RWPE2 (cell line): Measurements from ENCODE around the gene PSMD3.
"Not testable (repeated sequence)": the region's sequence is repeated elsewhere in the genome, so short reads cannot be mapped to it uniquely, and the experiment has no call there.

Experiments
- ATAC-seq: fragments of 200-7000 bp; cut with Tn5 transposase; 3 replicates; pipeline ENCODE4 v1.9.1; 2021; ENCODE audit warnings: low read depth
- DNase-seq: peaks from one replicate; pipeline ENCODE4 v3.0.0-alpha.2; 2020; ENCODE audit warnings: low spot score
- H3K27ac ChIP-seq: fragments of 450-650 bp; 2 replicates; pipeline ENCODE4 v1.5.1; 2017; ENCODE audit warnings: mild to moderate bottlenecking; ENCODE audit not compliant: poor library complexity, severe bottlenecking
- H3K27me3 ChIP-seq: fragments of 250-450 bp; sonication (Bioruptor Pico); 2 replicates; pipeline ENCODE4 v1.5.1; 2021; ENCODE audit warnings: mild to moderate bottlenecking, moderate library complexity; ENCODE audit not compliant: insufficient read depth, poor library complexity, severe bottlenecking
- H3K36me3 ChIP-seq: fragments of 250-450 bp; sonication (Bioruptor Pico); 2 replicates; pipeline ENCODE4 v1.5.1; 2020; ENCODE audit warnings: low read depth, mild to moderate bottlenecking, moderate library complexity
- H3K4me1 ChIP-seq: fragments of 250-450 bp; sonication (Bioruptor Pico); 2 replicates; pipeline ENCODE4 v1.5.1; 2021; ENCODE audit warnings: mild to moderate bottlenecking, moderate library complexity; ENCODE audit not compliant: insufficient read depth, poor library complexity, severe bottlenecking
- H3K4me3 ChIP-seq: fragments of 250-450 bp; sonication (Bioruptor Pico); 2 replicates; pipeline ENCODE4 v1.5.1; 2021; ENCODE audit warnings: mild to moderate bottlenecking, moderate library complexity; ENCODE audit not compliant: severe bottlenecking
- H3K9me3 ChIP-seq: fragments of 250-450 bp; sonication (Bioruptor Pico); 2 replicates; pipeline ENCODE4 v1.5.1; 2021; ENCODE audit warnings: mild to moderate bottlenecking, moderate library complexity; ENCODE audit not compliant: severe bottlenecking
- TF ChIP-seq, protein P1 (sequence below): fragments of 450-650 bp; IDR thresholded peaks from one replicate; pipeline ENCODE4 v1.5.1; 2017; ENCODE audit warnings: mild to moderate bottlenecking, moderate library complexity; ENCODE audit not compliant: poor library complexity, severe bottlenecking

PSMD3 gene

DNA sequence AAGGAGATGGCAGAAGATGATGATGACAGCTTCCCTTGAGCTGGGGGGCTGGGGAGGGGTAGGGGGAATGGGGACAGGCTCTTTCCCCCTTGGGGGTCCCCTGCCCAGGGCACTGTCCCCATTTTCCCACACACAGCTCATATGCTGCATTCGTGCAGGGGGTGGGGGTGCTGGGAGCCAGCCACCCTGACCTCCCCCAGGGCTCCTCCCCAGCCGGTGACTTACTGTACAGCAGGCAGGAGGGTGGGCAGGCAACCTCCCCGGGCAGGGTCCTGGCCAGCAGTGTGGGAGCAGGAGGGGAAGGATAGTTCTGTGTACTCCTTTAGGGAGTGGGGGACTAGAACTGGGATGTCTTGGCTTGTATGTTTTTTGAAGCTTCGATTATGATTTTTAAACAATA lies 16.9 kb downstream of the PSMD3 start:
- Histone ChIP-seq H3K36me3 (peaks cover 52% of the 10 kb centered on the region), H3K9me3 (no peaks in the 10 kb centered on the region), H3K27ac (no peak overlapping the region), H3K27me3 (no peaks in the 10 kb centered on the region), H3K4me1 (no peaks in the 10 kb centered on the region), H3K4me3 (no peak overlapping the region)
- no peak for ATAC-seq
- TF ChIP-seq, protein P1, sequence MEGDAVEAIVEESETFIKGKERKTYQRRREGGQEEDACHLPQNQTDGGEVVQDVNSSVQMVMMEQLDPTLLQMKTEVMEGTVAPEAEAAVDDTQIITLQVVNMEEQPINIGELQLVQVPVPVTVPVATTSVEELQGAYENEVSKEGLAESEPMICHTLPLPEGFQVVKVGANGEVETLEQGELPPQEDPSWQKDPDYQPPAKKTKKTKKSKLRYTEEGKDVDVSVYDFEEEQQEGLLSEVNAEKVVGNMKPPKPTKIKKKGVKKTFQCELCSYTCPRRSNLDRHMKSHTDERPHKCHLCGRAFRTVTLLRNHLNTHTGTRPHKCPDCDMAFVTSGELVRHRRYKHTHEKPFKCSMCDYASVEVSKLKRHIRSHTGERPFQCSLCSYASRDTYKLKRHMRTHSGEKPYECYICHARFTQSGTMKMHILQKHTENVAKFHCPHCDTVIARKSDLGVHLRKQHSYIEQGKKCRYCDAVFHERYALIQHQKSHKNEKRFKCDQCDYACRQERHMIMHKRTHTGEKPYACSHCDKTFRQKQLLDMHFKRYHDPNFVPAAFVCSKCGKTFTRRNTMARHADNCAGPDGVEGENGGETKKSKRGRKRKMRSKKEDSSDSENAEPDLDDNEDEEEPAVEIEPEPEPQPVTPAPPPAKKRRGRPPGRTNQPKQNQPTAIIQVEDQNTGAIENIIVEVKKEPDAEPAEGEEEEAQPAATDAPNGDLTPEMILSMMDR = no peak
- DNase-seq = no peak

- Histone ChIP-seq H3K4me3 (no peak overlapping the region), H3K4me1 (no peaks in the 10 kb centered on the region), H3K27ac (no peak overlapping the region), H3K9me3 (no peaks in the 10 kb centered on the region), H3K36me3 (peaks cover 37% of the 10 kb centered on the region), H3K27me3 (no peaks in the 10 kb centered on the region)
- TF ChIP-seq, protein P1 = no peak
- DNase-seq (no peak), ATAC-seq (peak; percentile 27; the same call in 1 of the 3 replicates)
Observed at GRCh38 chr17:39999067-39999466, 18.5 kb downstream of the PSMD3 start.

DNA sequence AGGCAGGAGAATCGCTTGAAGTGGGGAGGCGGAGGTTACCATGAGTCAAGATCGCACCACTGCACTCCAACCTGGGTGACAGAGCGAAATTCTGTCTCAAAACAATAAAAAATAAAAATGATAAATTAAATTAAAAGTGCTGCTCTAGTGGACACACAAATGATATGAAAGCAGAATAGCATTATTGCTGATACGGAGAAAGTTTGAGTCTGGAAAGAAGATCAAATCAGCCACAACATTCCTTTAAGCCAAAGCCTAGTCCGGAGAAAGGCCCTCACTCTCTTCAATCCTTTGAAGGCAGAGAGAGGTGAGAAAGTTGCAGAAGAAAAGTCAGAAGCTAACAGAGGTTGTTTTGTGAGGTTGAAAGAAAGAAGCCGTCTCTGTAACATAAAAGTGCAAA lies 19.6 kb downstream of the PSMD3 start:
- Histone ChIP-seq H3K9me3 (no peaks in the 10 kb centered on the region), H3K36me3 (peaks cover 26% of the 10 kb centered on the region), H3K27me3 (no peaks in the 10 kb centered on the region), H3K4me1 (no peaks in the 10 kb centered on the region), H3K27ac (no peak overlapping the region), H3K4me3 (no peak overlapping the region)
- TF ChIP-seq, protein P1 = no peak
- DNase-seq = no peak
- no peak for ATAC-seq

DNA sequence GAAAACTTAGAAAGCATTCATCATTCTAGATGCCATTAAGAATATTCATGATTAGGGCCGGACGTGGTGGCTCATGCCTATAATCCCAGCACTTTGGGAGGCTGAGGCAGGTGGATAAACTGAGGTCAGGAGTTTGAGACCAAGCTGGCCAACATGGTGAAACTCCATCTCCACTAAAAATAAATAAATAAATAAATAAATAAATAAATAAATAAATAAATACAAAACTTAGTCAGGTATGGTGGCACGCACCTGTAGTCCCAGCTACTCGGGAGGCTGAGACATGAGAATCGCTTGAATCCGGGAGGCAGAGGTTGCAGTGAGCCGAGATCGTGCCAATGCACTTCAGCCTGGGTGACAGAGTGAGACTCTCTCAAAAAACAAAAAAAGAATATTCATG lies 20.7 kb downstream of the PSMD3 start:
- not testable (repeated sequence) for H3K27ac ChIP-seq, H3K27me3 ChIP-seq, H3K9me3 ChIP-seq, ATAC-seq, DNase-seq, H3K4me3 ChIP-seq, H3K4me1 ChIP-seq
- H3K36me3 ChIP-seq = peaks cover 16% of the 10 kb centered on the region

DNA sequence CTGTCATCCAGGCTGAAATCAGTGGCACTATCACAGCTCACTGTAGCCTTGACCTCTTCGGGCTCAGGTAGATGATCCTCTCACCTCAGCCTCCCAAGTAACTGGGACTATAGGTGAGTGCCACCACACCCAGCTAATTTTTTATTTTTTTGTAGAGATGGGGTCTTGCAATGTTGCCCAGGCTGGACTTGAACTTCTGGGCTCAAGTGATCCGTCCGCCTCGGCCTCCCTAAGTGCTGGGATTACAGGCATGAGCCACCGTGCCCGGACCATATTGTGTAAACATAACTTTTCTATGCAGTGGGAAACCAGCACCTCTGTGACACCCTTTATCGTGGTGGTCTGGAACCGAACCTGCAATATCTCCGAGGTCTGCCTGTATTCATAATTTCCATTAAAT lies 23.5 kb downstream of the PSMD3 start:
- TF ChIP-seq, protein P1 = no peak
- Histone ChIP-seq H3K27ac (no peak overlapping the region), H3K4me1 (no peaks in the 10 kb centered on the region), H3K9me3 (no peaks in the 10 kb centered on the region), H3K4me3 (no peak overlapping the region), H3K27me3 (no peaks in the 10 kb centered on the region), H3K36me3 (no peaks in the 10 kb centered on the region)
- DNase-seq = no peak
- ATAC-seq = no peak

GRCh38 chr17:40004712-40005111 lies 24.1 kb downstream of the PSMD3 start:
- no peak for DNase-seq
- Histone ChIP-seq H3K27me3 (no peaks in the 10 kb centered on the region), H3K4me3 (no peak overlapping the region), H3K27ac (no peak overlapping the region), H3K9me3 (no peaks in the 10 kb centered on the region), H3K36me3 (no peaks in the 10 kb centered on the region), H3K4me1 (no peaks in the 10 kb centered on the region)
- TF ChIP-seq, protein P1 = no peak
- ATAC-seq = no peak
